HG02678 (cell line): ENCODE results near the gene WDR76.

Source experiments
- ATAC-seq: cut with Tn5 transposase; IDR thresholded peaks from one replicate; pipeline ENCODE4 v1.9.1; 2021; ENCODE audit warnings: mild to moderate bottlenecking, moderate library complexity; ENCODE audit not compliant: unreplicated experiment

WDR76 gene

DNA sequence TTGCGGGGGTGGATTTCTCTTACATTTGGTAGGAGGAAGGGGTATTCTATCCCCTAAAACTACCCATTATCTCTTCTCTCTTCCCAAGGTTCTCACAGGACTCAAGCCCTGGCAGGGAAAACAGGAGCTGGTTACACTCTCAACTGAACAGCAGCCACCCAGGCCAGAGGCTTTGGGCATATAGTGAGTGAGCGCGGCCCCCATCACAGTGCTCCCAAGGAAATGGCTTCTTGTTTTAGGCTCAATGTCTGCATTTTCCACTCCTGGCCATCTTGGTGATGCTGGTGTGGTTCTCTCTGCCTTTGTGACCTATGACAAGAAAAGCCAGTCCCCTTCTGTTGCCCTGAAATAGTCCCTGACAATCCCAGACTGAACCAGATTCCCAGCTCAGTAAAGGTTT is 50.1 kb downstream of the WDR76 start:
- ATAC-seq: no peak

DNA sequence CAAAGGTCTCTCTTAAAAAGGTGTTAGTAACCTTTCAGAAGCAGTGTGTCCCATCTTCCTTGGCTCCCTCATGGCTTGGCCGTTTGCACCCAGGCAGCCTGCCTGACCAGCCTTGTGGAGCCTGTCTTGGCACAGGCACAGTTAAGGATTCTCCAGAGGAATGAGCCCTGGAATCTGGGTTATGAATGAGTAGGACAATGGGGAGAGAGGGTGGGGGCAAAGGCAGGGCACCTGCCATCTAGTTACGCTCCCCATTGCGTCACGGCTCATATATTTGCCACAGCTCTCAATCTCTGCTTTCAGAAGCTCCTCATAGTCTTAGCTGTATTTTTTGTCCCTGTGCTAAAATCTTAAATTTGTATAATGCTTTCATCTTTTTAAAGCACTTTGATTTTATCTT is 50.6 kb downstream of the WDR76 start:
- no peak for ATAC-seq

DNA sequence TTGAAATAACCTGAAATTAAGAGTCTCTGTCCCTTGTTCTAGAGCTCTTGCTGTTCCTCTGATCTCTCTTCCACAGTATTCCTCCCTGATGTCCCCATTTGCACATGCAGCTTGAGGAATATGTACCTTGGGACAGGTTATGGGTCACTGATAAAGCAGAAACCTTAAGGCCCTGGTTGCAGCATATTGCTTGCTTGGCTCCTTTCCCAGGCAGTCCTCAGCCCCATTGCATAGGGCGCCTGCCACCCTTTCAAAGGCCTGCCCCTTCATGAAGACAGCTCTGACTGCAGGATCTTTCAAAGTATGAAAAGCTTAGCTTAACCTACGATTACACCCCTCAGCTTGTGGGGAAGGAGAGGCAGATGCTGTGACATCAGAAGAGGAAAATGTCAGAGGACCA is 51.6 kb downstream of the WDR76 start:
- ATAC-seq: no peak

DNA sequence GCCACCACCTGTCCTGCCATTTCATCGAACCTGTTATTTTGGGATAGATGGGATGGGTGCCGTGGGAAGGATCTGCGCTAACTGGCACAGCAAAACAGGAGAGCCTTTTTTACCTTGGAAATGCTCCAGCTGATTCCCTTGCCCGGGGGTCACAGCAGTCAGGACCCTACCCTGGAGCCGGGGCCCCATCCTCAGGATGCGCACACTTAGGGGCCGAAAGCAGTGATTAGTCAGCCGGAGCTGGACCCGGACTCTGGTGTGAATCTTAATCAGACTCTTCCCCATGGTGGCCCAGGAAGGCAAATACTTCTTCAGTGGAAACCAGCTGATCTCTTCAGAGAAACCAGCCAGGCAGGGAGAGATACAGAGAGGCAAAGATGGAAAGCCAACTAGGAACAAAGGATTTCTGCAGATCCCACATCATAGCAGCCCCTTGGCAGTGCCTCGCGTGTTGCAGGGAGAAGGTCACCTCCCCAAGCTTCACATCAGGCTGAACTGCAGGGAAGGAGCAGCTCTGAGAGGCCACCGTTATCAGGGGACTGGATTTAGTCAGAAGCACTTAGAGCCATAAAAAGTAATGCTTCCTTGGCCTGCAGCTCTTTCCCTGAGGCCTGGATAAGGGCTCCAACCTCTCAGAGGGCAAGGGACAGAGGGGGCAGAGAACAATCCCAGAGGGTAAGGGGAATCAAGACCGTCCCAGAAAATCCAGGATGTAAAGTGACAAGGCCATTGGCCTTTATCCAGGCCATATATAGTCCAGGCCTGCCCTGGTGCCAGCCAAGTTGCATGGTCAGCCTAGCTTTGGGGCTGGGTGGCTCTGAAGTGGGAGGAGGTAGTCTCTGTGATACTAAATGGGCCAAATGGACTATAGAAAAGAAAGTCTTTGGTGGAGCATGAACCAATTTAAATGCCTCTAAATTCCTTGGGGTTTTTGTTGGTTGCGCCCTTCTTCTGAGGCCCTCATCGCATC is 52.9 kb downstream of the WDR76 start:
- ATAC-seq: no peak

DNA sequence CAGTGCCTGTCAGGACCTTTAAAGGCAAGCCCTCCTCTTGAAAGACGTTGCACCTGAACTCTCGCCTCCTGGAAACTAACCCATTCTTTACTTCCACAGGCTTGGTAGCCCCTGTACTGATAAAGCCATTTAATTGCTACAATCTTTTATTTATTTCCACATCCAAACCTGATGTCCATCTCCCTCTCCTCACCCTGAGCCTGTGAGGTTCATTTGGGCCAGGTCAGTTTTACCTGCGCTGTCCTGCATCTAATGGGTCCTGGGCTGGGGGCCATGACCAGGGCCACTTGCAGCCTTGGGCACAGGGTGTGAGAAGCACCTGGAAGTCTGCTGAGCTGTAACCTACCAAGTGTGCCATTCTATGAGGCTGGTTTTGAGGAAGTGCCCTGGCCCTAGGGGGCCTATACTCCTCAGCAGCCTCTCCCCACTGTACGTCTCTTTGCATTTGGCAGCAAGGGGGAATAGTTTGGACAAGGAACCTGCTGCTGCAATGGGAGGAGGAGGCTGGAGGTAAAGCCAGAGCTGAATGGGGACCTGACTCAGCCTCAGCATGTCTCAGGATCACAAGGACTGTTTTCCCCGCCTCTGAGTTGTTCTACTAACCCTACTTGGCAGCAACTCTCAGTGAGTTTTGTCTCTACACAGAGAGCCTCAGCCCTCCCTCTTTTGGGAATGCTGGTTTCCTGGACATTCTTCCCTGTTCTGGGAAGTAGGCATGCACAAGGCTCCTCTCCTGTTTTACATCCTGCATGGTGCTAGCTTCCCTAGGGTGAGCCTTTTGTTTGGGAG is 53.8 kb downstream of the WDR76 start:
- ATAC-seq: no peak

DNA sequence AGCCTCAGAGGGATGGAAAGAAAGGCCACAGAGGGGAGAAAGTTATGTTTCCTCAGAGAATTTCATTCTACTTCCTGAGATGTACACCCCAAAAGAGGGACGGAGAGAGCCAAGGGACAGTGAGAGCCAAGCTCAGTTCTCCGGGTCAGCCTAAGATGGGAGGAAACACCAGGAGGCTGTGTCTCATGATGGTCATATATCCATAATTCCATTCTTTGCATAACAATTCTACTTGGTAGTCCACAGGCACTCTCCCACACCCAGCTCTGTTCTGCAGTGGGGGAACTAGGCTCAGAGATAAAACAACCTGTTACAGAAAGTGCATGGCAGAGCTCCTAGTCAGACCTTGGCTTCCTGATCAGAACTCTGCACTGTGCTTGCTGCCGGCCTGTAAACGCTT is 54.4 kb downstream of the WDR76 start:
- ATAC-seq: no peak

DNA sequence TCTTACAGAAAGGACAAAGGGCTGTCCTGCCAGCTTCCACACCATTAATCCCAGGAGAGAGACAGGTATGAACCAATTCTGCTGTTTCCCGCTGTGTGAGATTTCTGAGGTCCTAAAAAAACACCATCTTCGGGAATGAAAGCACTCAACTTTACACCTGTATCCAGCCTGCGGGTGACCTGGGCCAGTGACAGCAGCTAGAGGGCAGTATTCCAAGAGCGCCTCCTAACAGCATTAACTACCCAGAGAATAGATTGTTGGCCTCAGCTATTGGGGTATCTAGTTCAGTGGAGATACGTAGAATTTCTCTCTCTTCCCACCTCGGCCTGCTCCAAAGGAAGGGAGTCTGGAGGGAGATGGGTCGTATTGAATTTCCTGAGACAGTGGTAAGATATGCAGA is 55.1 kb downstream of the WDR76 start:
- ATAC-seq: no peak

DNA sequence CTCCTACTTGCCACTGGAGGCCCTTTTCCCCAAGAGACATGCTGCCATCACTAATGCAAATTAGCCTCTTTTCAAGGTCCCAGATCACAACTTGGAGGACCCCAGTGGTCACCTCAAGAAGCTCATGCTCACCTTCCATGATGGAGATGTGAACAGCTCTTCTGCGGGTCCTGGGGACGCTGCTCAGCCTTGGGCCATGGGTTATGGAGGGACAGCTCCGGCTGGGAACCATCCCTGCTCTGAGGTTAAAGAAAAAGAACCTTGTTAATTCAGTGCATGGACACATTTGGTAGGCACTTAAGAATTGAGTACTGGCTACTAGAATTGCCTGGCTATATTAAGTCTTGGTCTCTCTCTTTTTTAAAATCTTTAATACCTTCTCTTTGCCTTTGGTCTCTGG is 56.8 kb downstream of the WDR76 start:
- ATAC-seq: no peak

DNA sequence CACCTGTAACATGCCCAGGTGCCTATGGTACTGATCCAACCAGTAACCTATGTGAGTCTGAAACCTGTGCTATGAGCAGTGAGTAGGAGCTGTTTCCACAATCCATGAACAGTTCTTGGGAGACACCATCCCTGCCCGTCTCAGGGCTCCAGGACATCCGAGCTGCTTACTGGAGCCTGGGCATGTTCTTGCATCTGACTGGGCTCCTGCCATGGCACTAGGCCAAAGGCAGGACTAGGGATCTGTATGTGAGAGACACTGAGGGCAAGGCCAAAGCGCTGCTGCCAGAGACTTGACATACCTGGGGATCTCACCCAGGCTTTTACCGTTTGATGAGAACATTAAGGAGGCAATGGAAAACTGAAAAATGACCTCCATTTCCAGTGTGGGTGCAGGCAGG is 59.8 kb downstream of the WDR76 start:
- ATAC-seq: no peak

DNA sequence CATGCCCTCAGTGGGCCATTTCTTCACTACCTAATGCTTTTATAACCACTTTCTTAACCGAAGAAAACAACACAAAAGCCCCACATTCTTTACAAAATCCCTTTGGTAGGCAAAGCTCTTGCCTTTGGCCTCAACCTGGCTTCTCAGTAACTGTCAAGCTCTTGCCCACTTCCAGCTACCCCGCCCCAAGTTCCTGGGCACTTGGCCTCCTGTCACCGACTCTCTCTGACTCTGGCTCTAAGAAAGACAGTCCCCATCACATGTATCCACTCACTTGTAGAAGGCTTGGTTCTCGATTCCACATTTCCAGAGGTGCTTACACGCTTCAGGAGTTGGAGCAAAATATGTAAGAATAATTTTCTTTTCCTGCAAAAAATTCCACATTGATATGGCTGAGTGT is 61.1 kb downstream of the WDR76 start:
- ATAC-seq: no peak

DNA sequence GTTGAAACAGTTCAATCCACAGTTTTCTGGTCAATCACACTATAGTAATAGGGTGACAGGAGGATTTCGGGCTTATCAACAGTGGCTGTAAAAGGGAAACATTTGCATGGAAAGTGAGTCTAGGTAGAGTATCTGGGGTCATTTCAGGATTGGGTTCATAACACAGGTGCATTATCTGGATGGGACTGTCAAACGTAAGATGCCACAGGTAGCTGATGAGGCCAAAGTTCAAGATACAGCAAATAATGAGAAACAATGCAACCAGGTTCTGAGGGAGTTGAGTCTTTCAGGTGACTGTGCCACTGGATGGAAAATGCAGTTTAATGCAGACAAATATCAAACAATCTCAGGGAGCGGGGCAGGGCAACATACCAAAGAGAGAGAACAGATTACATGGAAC is 62.2 kb downstream of the WDR76 start:
- no peak for ATAC-seq

DNA sequence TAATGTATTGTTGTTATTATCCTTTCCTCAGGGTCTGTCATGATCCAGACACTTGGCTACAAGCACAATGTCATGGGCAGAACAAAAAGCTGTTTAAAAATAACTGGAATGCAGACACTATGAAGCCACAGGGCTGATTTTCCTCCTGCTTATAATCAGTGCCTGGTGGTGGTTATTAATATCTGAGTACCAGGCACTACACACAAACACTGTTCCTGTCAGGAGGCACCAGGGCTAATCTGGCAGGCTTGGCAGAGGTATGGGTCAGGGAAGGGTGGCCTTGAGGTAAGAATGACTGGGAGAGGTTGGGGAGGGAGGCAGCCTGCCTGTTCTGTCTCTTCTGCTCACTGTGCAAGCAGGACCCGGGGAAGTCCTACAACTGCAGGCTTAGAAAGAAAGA is 67.2 kb downstream of the WDR76 start:
- no peak for ATAC-seq

DNA sequence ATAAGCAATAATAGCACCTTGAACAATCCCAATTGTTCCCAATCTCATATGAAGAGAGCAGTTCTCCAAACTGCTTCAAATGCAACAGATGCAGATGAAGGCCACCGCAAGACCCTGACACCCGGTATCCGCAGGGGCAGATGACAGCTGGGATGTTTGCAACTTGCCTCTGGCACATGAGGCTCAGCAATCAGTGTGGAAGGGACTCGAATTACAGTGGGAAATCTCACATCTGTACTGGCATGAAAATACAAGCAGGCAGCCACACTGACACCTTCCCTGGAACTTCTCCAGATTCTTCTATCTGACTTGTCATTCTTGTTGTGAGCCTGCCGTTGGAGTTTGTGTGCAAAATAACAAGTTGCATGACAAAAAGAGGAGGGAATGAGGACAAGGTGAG is 68.8 kb downstream of the WDR76 start:
- ATAC-seq: no peak

DNA sequence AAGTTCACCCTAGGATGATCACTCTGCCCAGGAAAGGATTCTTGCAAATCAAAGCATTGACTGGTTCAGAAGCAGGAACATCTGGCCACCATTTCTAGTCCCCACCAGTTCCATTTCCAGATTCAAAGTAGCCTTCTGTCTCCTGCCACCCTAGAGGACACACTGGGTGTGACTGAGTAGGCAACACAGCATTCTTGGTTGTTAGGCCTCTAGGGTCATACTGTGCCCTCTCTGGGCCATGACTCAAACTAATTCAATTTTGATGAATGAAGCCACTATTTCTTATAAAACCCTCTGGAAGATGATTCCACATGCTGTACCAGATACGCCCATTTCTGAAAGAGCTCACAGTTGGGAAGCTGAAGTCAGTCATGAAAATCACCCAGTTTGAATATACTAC is 69.7 kb downstream of the WDR76 start:
- ATAC-seq: no peak

DNA sequence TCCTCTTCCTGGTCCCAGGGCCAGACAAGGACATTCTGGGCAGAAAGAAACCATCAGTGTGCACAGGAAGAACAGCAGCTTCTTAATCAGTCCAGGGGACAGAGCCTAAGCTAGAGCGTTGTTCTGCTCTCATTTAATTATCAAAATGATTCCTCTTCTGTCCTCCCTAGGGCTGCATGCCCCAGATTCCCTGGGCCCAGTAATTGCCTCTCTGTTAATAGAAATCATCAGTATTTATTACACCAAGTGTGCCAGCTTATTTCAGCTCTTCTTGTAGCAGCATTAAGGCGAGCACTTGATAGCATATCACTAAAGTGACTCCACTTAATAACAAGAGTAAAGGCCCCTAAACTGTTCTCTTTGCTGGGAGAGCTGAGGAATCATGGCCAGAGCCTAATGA is 72.1 kb downstream of the WDR76 start:
- no peak for ATAC-seq

DNA sequence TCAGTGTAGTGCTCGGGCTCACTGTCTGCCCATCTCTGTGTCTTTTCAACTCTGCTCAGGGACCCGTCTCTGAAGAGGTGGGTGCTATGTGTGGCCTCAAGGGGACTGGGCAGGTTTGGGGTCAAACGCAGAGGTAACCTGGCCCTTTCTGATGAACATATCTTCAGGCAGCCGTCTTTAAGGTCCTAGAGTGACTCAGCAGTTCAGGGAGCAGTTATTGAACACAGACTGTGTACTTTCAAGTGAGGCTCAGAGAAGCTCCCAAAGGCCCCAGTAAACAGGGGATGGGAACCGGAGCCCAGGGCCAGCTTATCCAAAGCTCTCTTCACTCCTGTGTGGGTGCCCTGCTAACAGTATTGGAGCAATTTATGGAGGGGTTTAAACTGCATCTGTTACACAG is 73.1 kb downstream of the WDR76 start:
- no peak for ATAC-seq

DNA sequence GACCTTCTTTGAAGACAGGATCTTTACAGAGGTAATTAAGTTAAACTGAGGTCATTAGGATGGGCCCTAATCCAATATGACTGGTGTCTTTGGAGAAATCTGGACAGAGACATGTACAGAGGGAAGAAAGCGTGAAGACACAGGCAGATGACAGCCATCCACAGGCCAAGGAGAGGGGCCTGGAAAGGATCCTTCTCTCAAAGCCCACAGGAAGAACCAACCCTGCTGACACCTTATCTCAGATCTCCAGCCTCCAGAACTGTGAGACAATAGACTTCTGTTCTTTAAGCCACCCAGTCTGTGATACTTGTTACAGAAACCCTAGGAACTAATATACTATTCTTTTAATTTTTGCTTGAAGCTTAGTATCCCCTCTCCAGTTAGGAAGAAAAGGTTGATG is 74.2 kb downstream of the WDR76 start:
- ATAC-seq: no peak

DNA sequence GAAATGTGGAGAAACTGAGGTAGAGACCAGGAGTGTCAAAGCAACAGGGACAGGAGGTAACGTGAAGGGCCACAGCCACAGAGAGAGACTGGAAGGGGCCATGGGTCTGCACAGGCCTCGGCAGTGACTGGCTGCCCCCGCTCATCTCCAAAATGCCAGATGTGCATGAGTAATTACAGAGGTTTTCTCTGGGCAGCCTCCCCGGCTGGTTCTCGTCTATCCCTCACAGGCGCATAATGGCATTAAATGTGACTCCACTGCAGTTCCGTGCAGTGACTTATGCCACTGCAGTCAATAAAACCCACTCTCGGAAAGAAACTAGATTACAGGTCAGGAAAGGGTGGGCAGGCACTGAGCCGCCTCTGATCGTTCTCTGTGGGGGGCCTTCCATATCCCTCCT is 74.7 kb downstream of the WDR76 start:
- no peak for ATAC-seq

DNA sequence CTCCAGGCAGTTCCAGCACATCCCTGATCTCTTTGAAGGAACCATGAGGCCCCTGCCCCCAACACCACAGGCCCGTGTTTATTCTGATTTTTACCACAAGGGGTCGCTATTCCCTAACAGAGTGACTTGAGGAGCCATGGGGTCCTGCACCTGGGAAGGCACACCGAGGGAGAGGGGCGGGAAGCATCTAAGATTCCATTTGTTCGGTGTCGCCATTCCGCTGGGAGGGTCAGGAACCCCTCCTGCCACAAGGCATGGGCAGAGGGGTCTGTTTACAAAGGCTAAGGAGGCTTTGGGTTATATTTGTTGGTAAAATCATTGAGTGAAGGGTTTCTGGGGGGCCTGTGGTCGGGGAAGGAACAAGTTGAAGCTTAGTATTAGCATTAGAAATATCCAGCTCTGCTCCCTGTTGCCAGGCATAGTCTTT is 77.1 kb downstream of the WDR76 start:
- ATAC-seq: no peak

DNA sequence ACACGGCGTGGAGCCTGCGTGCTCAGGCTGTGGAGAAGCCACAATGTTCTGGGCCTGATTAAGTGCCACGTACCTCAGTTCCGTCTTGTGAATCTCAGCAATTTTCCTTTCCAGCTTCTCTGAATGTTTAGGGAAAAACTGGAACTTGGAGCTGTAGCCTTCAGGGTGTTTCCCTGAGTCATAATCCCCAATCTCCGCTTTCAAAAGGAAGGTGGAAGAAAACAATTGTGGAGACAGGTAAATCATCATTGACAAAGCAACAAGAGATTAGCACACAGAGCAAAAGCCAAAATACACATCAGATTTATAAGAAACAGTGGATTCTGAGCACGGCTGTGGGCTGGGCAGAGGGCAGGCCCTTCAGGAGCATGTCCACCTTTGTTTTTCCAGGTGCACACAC is 79.0 kb downstream of the WDR76 start:
- ATAC-seq: no peak

DNA sequence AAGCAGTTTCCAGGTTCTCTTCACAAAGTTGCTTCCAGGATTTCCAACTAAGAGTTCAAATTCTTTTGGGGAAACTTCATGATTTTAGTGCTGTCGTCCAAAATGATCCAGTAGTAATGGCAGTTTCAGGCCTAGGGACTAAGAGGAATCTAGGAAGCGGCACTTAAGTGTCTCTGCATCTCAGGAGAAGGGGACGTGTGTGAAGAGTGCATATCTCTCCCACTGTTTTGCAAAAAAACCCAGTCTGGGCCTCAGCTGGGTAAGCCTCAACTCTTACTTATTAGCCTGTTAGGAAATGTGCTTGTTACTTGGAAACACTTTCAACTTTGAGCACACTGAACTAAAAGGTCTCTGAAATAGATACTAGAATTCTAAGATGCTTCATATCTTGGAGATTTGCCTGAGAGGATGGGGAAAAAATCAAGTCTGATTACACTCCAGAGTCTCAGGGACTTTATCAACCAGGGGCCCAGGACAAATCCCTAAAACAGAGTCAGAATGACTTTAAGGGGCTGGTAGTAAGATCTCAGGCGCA is 81.8 kb downstream of the WDR76 start:
- ATAC-seq: no peak

DNA sequence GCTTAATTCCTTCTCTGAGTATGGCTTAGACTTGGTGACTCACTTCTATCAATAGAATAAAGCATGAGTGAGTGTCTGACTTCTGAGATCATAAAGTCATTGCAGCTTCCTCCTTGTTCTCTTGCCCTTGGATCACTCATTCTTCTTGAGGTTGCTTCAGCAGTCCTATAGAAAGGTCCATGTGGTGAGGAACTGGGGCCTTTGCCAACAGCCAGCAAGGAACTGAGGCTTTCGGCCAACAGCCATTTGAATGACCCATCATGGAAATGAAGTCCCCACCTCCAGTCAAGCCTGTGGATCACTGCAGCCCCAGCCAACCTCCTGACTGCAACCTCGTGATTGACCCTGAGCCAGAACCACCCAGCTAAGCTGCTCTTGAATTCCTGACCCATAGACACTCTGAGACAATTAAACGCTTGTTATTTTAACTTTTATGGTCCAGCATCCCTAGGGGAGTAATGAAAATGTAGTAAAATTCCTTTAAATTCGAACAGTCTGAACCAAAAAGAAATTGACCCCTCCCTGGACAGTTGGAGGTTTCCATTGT is 84.5 kb downstream of the WDR76 start:
- no peak for ATAC-seq
